SKM-1 (cell line): ENCODE results near the gene G2E3.

Experiments
- DNase-seq: peaks from one replicate; lab custom pipeline; 2025; ENCODE audit not compliant: unreplicated experiment; lab: John Stamatoyannopoulos, UW

G2E3 gene

DNA sequence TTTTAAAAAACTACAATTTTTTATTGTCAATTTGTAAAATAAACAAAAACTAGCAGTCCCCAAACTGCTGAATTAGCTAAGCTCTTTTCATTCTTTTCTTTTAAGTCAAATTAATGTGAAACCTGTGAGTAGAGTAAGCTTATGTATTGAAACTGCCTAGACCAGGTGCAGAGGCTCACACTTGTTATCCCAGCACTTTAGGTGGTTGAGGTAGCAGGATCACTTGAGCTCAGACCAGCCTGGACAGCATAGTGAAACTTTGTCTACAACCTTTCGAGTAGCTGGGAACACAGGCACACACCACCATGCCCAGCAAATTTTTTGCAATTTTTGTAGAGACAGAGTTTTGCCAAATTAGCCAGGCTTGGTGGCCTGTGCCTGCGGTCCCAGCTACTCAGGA lies 89.5 kb downstream of the G2E3 start:
- no peak for DNase-seq

- no peak for DNase-seq
Measured at GRCh38 chr14:30651937-30652336, 93.0 kb downstream of the G2E3 start.

GRCh38 chr14:30655124-30655523 lies 96.2 kb downstream of the G2E3 start:
- no peak for DNase-seq

DNA sequence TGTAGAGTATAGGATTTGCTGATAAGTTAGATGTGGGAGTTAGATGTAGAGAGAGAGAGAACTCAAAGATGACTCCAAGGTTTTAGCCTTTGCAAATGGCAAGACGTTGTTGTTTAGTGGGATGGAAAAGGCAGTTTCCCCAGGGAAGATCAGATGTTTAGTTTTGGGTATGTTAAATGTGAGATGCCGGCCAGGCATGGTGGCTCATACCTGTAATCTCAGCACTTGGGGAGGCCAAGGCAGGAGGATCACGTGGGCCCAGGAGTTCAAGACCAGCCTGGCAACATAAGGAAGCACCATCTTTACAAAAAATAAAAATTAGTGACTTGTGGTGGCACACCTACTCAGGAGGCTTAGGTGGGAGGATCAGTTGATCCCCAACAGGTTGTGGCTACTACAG lies 96.7 kb downstream of the G2E3 start:
- DNase-seq: no peak

DNA sequence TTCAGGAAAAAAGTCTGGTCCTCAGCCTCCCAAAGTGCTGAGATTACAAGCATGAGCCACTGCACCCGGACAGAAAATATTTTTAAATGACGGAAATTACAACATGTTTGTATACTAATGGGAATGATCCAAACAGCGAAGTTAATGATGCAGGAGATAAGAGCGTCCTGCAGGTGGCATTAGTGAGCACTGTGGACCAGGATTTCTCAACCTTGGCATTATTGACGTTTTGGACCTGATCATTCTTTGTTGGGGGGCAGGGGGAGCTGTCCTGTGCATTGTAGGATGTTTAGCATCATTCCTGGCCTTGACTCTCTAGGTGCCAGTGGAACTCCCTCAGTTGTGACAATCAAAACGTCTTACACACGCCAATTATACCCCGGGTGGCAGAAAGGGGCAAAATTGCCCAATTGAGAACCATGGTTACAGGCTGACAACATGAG lies 97.3 kb downstream of the G2E3 start:
- no peak for DNase-seq

DNA sequence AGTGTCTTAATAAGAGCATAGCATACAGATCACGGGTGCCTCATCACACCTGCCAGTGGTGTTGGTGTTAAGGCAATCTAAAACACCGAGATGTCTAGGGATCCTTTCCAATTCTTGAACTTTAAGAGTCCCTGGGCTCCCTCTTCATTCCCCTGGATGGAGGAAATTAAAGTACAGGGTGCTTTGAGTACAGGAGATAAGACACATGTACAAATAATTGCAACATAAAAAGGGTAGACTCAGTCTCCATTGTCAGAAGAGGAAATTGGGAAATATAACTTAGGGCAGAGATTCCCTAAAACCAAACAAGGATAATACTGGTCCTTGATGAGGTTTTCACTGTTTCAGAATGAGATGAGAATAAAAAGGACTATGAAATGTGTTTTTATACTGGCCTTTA lies 98.1 kb downstream of the G2E3 start:
- DNase-seq: no peak

DNA sequence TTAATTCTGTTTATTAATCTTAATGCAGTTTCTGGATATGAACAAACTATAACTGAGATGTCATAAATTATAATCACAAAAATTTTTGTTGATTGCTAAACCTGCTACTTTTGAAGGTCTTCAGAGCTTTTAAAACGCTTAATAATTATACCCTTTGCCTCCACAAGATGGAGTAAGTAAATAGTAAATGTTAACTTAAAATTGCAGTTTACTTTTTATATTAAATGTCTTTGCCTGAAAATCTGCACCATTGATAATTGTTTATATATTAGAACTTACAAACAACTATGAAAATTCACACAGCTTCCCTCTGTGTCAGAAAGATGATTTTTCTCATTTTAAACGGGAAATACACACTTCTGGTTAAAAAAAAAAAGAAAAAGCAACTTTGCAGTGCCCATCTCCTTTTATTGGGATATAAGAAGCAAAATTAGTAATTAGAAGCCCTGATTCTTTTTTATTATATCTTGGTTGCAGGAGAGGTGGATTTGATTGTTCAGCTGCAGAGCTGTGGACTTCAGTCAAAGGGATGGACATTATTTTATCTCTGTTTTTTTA lies 98.7 kb downstream of the G2E3 start:
- DNase-seq: no peak

GRCh38 chr14:30658645-30659044 lies 99.7 kb downstream of the G2E3 start:
- no peak for DNase-seq

- DNase-seq: no peak
Measured at GRCh38 chr14:30669594-30669993, 110.6 kb downstream of the G2E3 start.
